Cerebellar nuclear complex (tissue), 1 donor: Measurements from ENCODE around the gene TMEM250.

Experiments used
- DNase-seq, 2 experiments: peaks; one replicate each; lab custom pipeline; 2025; lab: John Stamatoyannopoulos, UW

The TMEM250 gene

GRCh38 chr9:136147890-136148714 lies 29.4 kb upstream of the TMEM250 start:
- no peak for DNase-seq

DNA sequence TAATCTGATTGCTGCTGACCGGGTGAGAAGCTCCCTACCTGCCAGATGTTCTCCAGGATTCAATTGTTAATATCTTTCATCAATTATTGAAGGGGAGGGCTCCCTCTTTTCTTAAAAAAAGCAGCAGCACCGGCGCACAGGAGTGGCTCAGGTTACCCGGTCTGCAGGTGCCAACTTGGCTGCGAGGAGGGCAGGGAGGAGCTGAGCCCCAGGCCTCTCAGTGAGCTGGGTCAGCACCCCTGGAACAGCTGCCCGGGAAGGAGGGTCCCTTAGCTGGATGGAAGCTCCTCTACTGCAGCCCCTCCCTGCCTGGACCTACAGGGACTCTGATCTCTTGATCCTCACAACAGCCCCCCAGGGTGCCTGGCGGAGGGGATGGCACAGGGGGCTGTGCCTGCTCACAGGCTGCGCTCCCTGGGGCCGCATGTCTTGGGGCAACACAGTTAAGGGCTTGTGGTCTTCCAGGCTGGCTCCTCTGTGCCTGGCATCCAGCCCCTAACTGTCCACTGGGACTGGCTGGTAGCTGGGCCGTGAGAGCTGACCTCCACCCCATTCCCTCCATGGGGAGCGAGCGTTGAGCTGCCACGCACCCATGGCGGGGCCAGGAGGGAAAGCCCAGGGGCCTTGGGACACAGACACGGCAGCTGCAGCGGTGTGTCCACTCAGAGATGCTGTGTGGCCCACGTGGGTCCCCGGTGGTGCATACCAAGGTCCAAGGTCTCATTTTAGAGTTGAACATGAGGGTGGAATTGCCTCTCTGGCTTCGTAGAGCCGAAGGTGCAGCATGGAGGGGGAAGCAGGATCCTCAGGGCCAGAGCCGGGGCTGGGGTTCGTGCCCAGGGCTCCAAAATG lies 28.6 kb upstream of the TMEM250 start:
- no peak for DNase-seq

DNA sequence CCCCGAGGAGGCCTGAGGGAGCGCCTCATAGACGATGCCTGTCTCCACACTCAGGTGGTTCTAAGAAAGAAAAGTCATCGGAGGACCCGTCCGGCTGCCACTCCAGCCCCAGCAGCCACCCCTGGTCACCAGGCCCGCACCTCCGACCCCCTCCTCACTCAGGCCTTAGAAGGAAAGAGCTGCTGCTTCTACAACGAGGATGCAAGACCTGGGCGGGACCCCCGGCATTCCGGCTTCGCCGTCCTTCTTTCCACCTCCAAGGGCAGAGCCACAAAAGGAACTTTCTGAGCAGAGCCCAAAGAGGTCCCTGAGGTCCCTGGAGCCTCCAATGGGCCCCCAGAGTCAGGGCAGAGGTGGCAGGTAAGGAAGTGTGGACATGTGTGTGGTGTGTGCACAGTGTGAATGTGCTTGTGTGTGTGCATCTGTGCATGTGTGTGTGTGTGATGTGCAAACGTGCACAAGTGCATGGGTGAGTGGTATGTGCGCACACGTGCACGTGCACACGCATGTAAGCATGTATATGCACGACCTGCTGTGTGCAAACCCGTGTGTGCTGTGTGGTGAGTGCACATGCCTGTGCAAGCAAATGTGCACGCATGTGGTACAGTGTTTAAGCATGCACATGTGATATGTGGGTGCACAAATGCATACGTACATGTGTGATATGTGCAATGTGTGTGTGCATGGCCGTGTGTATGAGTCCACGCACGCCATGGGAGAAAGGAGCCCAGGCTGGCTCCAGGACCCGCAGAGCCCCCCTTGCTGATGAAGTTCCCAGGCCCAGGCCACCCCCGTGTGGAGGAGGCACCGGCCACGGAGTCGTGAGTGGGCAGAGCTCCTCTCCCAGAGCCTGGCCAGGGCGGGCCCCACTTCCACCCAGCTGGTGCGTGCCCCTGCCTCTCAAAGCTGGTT lies 27.7 kb upstream of the TMEM250 start:
- DNase-seq: no peak

DNA sequence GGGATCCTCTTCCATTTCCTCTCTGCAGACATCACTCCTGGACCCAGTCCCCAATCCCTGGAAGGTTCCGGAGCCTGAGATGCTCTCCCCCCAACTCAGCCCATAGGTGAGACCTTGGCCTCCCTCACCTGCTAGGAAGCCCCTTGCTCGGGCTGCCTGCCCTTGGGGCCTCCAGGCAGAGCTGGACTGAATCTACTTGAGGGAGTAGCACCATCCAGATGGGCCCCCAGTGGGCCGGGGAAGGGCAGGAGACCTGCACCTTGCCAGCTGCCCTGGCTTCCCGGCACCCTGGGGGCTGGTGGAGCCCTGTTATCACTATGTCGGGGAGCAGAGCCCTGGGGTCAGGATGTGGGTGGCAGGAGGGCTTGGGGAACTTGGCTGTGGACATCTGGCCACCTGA lies 26.9 kb upstream of the TMEM250 start:
- no peak for DNase-seq

DNA sequence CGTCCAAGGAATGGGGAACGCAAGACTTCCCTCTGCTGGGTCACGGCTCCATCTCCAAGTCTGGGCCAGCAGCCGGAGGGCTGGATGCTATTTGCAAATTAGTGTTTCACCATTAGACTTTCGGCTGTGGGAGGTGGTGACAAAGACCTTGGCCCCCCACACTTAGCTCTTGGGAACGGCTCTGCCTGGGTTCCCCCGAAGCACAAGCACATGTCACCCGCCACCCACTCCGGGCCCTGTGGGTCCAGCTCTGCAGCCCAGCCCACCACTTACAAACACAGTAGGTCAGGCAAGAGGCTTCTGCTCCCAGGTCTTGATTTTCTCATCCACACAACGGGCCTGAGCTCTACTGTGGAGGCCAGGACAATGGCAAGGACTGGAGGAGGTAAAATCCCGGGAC lies 25.8 kb upstream of the TMEM250 start:
- no peak for DNase-seq

DNA sequence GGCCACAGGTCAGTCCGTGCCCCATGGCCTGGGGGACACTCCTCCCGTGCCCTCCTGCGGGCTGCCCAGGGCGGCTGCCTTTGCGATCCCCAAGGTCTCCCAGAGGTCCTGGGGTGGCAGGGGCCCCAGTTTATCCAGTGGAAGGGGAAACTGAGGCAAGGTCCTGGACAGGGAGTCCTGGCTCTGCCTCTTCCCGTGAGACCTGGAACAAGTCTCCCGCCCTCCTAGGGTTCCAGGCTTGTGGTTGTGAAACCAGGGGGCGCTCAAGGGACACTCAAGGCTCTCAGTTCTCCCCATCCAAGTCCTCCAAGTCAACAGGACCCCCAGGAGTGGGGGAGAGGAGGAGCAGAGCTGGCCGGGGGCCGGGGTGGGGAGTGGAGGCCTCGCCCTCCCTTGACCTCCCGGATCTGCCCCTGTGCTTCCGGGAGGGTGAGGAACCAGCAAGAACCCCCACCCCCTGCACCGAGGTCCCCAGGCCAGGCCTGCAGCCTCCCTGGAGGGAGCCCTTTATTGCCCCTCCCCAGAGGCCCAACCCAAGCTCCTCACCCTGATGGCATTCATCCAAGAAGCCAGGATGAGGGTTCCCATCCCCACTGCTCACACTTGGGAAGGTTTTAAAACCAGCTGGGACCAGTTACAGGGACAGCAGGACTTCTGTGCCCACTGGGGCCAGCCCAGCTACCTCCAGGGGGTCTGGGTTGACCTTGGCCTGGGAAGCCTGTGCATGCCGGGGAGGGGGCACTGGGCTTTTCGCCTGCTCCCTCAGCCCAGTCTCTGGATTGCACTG lies 24.7 kb upstream of the TMEM250 start:
- no peak for DNase-seq

DNA sequence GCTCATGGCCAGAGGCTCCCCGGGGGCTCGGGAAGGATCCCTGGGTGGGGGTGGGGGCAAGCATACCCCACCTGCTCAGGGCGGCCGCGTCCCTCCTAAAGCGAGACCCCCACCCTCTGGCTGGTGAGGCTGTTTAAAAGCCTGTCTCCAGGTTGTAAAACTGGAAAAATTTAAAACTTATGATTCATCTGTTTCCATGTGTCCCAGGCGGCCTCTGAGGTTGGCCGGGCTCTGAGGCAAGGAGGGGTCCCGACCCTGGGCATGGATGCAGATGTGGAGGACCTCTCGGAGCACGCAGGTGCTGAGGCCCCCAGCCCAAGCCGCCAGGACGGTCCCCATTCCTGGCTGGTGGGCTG lies 24.2 kb upstream of the TMEM250 start:
- no peak for DNase-seq

DNA sequence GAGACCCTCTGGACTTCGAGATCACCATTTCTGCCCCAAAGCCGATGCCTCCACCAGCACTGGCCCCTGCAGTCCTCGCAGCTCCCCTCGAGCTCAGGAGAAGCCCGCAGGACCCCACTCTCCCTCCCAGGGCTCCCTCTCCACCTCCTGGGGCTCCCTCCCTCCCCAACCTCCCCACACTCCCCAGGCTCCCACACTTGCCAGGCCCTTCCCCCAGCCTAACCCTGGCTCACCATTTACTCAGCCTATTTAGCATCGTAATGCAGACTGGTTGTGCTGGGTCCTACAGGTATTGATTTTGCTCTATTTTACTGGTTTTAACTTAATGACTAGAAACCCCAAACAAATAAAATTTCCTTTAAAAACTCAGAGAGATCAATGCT lies 23.7 kb upstream of the TMEM250 start:
- DNase-seq: no peak

GRCh38 chr9:136141682-136142413 lies 23.2 kb upstream of the TMEM250 start:
- no peak for DNase-seq

- no peak for DNase-seq
Measured at GRCh38 chr9:136140966-136141365, 22.3 kb upstream of the TMEM250 start.

DNA sequence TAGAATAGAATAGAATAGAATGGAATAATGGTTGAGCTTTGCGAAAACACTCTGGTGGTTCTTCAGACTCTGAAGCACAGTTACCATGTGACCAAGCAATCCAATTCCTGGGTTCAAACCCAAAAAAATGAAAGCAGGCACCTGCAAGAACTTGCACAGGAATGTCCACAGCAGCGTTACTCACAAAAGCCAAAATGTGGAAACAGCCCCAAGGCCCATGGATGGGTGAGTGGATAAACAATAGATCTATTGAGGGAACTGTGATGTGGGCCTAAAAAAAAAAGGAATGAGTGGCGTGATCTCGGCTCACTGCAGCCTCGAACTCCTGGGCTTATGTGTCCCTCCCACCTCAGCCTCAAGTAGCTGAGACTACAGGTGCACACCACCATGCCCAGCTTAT lies 21.4 kb upstream of the TMEM250 start:
- DNase-seq: no peak

GRCh38 chr9:136138566-136138965 lies 19.9 kb upstream of the TMEM250 start:
- no peak for DNase-seq

DNA sequence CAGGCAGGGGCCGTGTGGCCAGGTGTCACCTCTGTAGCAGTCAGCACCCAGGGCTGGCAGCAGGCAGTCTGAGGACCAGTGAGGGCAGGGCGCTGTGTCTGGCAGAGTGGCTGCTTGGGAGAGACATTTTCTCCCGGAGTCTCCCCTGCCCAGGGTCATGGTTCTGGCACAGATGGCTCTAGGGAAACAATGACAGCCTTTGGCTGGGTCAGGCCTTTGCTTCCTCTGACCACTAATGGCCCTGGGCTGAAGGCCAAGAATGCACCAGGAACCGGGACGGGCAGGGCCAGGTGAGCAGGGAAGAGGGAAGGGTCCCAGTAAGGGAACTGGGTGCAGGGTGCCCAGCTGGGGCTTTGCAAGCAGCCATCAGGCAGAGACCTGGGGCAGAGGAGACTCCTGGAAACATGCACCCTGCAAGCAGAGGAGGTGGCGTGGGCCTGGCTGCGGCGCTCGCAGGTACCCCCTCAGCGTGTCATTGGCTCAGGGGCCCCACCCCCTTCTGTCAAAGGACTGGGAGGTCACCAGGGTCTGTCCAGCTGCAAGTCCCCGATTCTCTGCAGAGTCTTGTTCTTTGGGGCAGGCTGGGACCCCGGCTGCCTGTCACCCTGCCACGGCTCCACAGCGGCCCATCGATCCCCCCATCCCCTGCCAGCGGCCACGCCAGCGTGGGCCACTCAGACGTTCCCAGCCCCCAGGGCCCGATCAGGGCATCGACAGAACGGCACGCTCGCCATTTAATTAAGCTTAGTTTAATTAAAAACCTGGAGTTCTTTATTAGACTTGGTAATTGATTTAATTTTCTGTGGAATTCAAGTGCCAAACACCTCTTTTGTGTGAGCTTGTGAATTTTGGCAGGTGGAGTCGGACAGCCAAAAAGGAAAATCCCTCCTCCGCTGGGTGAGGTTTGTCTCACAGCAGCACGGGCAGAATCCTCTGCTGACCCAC lies 18.9 kb upstream of the TMEM250 start:
- DNase-seq: no peak

- DNase-seq: no peak
Measured at GRCh38 chr9:136136127-136136925, 17.7 kb upstream of the TMEM250 start.

- no peak for DNase-seq
Measured at GRCh38 chr9:136135326-136136126, 16.9 kb upstream of the TMEM250 start.

- no peak for DNase-seq
Measured at GRCh38 chr9:136133959-136134484, 15.3 kb upstream of the TMEM250 start.

GRCh38 chr9:136133191-136133958 lies 14.7 kb upstream of the TMEM250 start:
- no peak for DNase-seq
